Mucosa of gallbladder (tissue), 1 donor: ENCODE data around the gene SIDT2. TPM values are rescaled to one million over a fixed set of nuclear protein-coding genes. Genes with fewer than 3 reads are reported as not detected.
"Not testable (repeated sequence)": the region's sequence is repeated elsewhere in the genome, so short reads cannot be mapped to it uniquely, and the experiment has no call there.

ENCODE experiments used
- DNase-seq: peaks from one replicate; pipeline ENCODE4 v3.0.0-alpha.2; 2020; ENCODE audit warnings: low spot score
- total RNA-seq: library from RNA; stranded (reverse); gene quantifications from one replicate; pipeline ENCODE4 v1.2.1, GENCODE V29; 2021
- donor health status: DM: no; HTN: no; CAD: no.

Gene SIDT2
- total RNA-seq, result 72.9 TPM

- DNase-seq, result peak; percentile 95
Observed at GRCh38 chr11:117178210-117179034, at the start of gene SIDT2. Gene SIDT2 (plus strand): TSS chr11:117178743. CDS start chr11:117179264, 521 bp downstream.

- not testable (repeated sequence) for DNase-seq
Observed at GRCh38 chr11:117130396-117130795, 48.1 kb upstream of the SIDT2 start.

GRCh38 chr11:117130879-117131278 lies 47.7 kb upstream of the SIDT2 start:
- DNase-seq, result no peak

GRCh38 chr11:117134431-117134830 lies 44.1 kb upstream of the SIDT2 start:
- no peak for DNase-seq

- DNase-seq, result not testable (repeated sequence)
Observed at GRCh38 chr11:117134979-117135378, 43.6 kb upstream of the SIDT2 start.

- DNase-seq, result not testable (repeated sequence)
Observed at GRCh38 chr11:117137223-117138086, 41.1 kb upstream of the SIDT2 start.

GRCh38 chr11:117143390-117143789 lies 35.2 kb upstream of the SIDT2 start:
- DNase-seq, result peak; percentile 38

- DNase-seq, result peak; percentile 95
Observed at GRCh38 chr11:117143871-117144476, 34.6 kb upstream of the SIDT2 start, which contains the start of gene PAFAH1B2. Gene PAFAH1B2 (plus strand): TSS chr11:117144287. CDS start chr11:117152448, 8,161 bp downstream.

GRCh38 chr11:117144477-117145392 lies 33.8 kb upstream of the SIDT2 start:
- DNase-seq, result peak; percentile 61

GRCh38 chr11:117145393-117145761 lies 33.2 kb upstream of the SIDT2 start:
- no peak for DNase-seq

- no peak for DNase-seq
Observed at GRCh38 chr11:117146521-117146920, 32.0 kb upstream of the SIDT2 start.

GRCh38 chr11:117152066-117152465 lies 26.5 kb upstream of the SIDT2 start:
- DNase-seq, result no peak

- no peak for DNase-seq
Observed at GRCh38 chr11:117154468-117154867, 24.1 kb upstream of the SIDT2 start.

- no peak for DNase-seq
Observed at GRCh38 chr11:117157507-117157906, 21.0 kb upstream of the SIDT2 start.

- DNase-seq, result no peak
Observed at GRCh38 chr11:117159892-117160291, 18.7 kb upstream of the SIDT2 start.

- DNase-seq, result no peak
Observed at GRCh38 chr11:117160826-117161225, 17.7 kb upstream of the SIDT2 start.

GRCh38 chr11:117166491-117166890 lies 12.1 kb upstream of the SIDT2 start:
- DNase-seq, result no peak

- DNase-seq, result no peak
Observed at GRCh38 chr11:117169736-117170135, 8.8 kb upstream of the SIDT2 start.

GRCh38 chr11:117170210-117170609 lies 8.3 kb upstream of the SIDT2 start:
- DNase-seq, result no peak

- no peak for DNase-seq
Observed at GRCh38 chr11:117171007-117171403, 7.5 kb upstream of the SIDT2 start.
